GM12892 (cell line): Measurements from ENCODE around the gene KAZALD1.

ENCODE experiments used
- POLR2A ChIP-seq: IDR thresholded peaks from 2 replicates; pipeline ENCODE4 v1.6.1; 2011; ENCODE audit warnings: low read depth, low read length, control low read depth
- POLR2AphosphoS5 ChIP-seq: IDR thresholded peaks from 2 replicates; pipeline ENCODE4 v1.6.1; 2011; ENCODE audit warnings: low read depth, low read length, control low read depth

DNA sequence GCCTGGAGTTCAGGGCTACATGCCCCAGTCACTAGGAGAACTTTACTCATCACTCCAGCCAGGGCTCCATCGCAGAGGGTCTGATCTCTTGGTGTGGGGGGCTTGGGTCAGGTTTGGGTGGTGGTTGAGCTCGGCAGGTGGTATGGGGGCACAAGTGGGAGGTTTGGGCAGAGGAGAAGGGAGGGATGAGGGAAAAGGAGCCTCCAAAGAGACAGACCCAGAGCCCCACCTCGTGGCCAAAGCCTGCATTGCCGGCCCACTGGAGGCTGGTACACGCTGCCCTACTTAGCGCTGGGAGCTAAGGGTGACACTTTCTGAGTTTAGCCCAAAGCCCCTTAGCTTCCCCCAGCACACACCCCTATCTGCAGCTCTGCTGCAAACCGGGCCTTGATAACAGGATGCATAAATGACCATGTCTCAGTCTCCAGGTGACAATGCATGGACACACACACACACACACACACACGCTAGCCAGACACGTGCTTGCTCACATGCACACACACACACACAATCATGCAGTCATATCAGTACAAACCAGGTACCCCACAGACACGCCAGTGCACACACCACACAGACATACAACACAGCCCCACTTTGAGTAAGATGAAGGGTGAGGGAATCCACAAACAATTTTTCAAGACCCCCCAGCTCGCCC lies 47.4 kb upstream of the KAZALD1 start:
- TF ChIP-seq POLR2A (no peak), POLR2AphosphoS5 (no peak)
